ENCODE results near the gene KMT2B. TPM values are rescaled to one million over a fixed set of nuclear protein-coding genes. Genes with fewer than 3 reads are reported as not detected.

The KMT2B gene
- total and polyA plus RNA-seq, 2 experiments from 2014 or later: 15.8 to 49.8 TPM

GRCh38 chr19:35696835-35697234 is 21.0 kb upstream of the KMT2B start:
- H3K27me3 Mint-ChIP-seq (ENCODE audit: insufficient read depth, low read depth, poor library complexity): no peaks in the 10 kb centered on the region
- ATAC-seq: no peak

GRCh38 chr19:35702223-35703012 is 15.4 kb upstream of the KMT2B start:
- no peaks in the 10 kb centered on the region for H3F3A ChIP-seq (replicated peaks; ENCODE audit: low read depth)
- peaks cover 6% of the 10 kb centered on the region; the same call in 2 of the 3 replicates for H3K9me3 Mint-ChIP-seq
- H4K20me1 ChIP-seq (replicated peaks; ENCODE audit: insufficient read depth): no peaks in the 10 kb centered on the region
- H3K79me2 ChIP-seq (replicated peaks; ENCODE audit: insufficient read depth): no peaks in the 10 kb centered on the region
- H3K9me2 ChIP-seq (ENCODE audit: insufficient read depth): no peaks in the 10 kb centered on the region
- H3K27me3 ChIP-seq (ENCODE audit: insufficient read depth): peaks cover 24% of the 10 kb centered on the region
- H3K27me3 Mint-ChIP-seq (ENCODE audit: insufficient read depth, low read depth, poor library complexity): peaks cover 31% of the 10 kb centered on the region
- H3K27ac Mint-ChIP-seq: peak overlapping the region; percentile 93
- H3K36me3 ChIP-seq (ENCODE audit: insufficient read depth): no peaks in the 10 kb centered on the region
- peak overlapping the region; percentile 75 for H3K4me3 ChIP-seq
- ATAC-seq (peak; percentile 94), DNase-seq (ENCODE audit: low spot score) (peak; percentile 100)
- peaks cover 8% of the 10 kb centered on the region; the same call in 1 of the 2 replicates for H3K4me1 ChIP-seq (ENCODE audit: insufficient read depth)
- H3K4me2 ChIP-seq: peak overlapping the region; percentile 83
- H3K4me1 Mint-ChIP-seq: peaks cover 2% of the 10 kb centered on the region; the same call in 1 of the 3 replicates
- peak overlapping the region; percentile 96 for H2AFZ ChIP-seq
- no peak overlapping the region for H3K27ac ChIP-seq (ENCODE audit: low read depth)
- H3K4me3 Mint-ChIP-seq: peak overlapping the region; percentile 82
- no peaks in the 10 kb centered on the region for H3K36me3 Mint-ChIP-seq (ENCODE audit: low read depth)
- TF ChIP-seq ZNF114 (CRISPR knock-in tag; IDR thresholded peaks at IDR 0.05) (no peak), CREB1 (CRISPR knock-in tag; IDR thresholded peaks at IDR 0.05; ENCODE audit: low read depth) (peak; percentile 70), EZH2phosphoT487 (IDR thresholded peaks at IDR 0.05; ENCODE audit: unreplicated experiment) (no peak), JUNB (IDR thresholded peaks at IDR 0.05; ENCODE audit: unreplicated experiment) (no peak)
- TF ChIP-seq, protein P1, sequence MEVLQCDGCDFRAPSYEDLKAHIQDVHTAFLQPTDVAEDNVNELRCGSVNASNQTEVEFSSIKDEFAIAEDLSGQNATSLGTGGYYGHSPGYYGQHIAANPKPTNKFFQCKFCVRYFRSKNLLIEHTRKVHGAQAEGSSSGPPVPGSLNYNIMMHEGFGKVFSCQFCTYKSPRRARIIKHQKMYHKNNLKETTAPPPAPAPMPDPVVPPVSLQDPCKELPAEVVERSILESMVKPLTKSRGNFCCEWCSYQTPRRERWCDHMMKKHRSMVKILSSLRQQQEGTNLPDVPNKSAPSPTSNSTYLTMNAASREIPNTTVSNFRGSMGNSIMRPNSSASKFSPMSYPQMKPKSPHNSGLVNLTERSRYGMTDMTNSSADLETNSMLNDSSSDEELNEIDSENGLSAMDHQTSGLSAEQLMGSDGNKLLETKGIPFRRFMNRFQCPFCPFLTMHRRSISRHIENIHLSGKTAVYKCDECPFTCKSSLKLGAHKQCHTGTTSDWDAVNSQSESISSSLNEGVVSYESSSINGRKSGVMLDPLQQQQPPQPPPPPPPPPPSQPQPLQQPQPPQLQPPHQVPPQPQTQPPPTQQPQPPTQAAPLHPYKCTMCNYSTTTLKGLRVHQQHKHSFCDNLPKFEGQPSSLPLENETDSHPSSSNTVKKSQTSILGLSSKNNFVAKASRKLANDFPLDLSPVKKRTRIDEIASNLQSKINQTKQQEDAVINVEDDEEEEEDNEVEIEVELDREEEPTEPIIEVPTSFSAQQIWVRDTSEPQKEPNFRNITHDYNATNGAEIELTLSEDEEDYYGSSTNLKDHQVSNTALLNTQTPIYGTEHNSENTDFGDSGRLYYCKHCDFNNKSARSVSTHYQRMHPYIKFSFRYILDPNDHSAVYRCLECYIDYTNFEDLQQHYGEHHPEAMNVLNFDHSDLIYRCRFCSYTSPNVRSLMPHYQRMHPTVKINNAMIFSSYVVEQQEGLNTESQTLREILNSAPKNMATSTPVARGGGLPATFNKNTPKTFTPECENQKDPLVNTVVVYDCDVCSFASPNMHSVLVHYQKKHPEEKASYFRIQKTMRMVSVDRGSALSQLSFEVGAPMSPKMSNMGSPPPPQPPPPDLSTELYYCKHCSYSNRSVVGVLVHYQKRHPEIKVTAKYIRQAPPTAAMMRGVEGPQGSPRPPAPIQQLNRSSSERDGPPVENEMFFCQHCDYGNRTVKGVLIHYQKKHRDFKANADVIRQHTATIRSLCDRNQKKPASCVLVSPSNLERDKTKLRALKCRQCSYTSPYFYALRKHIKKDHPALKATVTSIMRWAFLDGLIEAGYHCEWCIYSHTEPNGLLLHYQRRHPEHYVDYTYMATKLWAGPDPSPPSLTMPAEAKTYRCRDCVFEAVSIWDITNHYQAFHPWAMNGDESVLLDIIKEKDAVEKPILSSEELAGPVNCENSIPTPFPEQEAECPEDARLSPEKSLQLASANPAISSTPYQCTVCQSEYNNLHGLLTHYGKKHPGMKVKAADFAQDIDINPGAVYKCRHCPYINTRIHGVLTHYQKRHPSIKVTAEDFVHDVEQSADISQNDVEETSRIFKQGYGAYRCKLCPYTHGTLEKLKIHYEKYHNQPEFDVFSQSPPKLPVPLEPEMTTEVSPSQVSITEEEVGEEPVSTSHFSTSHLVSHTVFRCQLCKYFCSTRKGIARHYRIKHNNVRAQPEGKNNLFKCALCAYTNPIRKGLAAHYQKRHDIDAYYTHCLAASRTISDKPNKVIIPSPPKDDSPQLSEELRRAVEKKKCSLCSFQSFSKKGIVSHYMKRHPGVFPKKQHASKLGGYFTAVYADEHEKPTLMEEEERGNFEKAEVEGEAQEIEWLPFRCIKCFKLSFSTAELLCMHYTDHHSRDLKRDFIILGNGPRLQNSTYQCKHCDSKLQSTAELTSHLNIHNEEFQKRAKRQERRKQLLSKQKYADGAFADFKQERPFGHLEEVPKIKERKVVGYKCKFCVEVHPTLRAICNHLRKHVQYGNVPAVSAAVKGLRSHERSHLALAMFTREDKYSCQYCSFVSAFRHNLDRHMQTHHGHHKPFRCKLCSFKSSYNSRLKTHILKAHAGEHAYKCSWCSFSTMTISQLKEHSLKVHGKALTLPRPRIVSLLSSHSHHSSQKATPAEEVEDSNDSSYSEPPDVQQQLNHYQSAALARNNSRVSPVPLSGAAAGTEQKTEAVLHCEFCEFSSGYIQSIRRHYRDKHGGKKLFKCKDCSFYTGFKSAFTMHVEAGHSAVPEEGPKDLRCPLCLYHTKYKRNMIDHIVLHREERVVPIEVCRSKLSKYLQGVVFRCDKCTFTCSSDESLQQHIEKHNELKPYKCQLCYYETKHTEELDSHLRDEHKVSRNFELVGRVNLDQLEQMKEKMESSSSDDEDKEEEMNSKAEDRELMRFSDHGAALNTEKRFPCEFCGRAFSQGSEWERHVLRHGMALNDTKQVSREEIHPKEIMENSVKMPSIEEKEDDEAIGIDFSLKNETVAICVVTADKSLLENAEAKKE (CRISPR knock-in tag; IDR thresholded peaks at IDR 0.05): no peak
- TF ChIP-seq, protein P2, sequence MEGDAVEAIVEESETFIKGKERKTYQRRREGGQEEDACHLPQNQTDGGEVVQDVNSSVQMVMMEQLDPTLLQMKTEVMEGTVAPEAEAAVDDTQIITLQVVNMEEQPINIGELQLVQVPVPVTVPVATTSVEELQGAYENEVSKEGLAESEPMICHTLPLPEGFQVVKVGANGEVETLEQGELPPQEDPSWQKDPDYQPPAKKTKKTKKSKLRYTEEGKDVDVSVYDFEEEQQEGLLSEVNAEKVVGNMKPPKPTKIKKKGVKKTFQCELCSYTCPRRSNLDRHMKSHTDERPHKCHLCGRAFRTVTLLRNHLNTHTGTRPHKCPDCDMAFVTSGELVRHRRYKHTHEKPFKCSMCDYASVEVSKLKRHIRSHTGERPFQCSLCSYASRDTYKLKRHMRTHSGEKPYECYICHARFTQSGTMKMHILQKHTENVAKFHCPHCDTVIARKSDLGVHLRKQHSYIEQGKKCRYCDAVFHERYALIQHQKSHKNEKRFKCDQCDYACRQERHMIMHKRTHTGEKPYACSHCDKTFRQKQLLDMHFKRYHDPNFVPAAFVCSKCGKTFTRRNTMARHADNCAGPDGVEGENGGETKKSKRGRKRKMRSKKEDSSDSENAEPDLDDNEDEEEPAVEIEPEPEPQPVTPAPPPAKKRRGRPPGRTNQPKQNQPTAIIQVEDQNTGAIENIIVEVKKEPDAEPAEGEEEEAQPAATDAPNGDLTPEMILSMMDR (conservative IDR thresholded peaks at IDR 0.05; ENCODE audit: low read depth in 2 of 2): no peak

More at GRCh38 chr19:35696835-35697234, 21.0 kb upstream of the KMT2B start:
- Histone ChIP-seq H3F3A (replicated peaks; ENCODE audit: low read depth) (0 out of 2 replicates have a peak, but pooled peaks cover 2% of the 10 kb centered on the region), H3K4me1 (ENCODE audit: insufficient read depth) (no peaks in the 10 kb centered on the region; the same call in 1 of the 2 replicates), H4K20me1 (replicated peaks; ENCODE audit: insufficient read depth) (no peaks in the 10 kb centered on the region), H3K9me2 (ENCODE audit: insufficient read depth) (no peaks in the 10 kb centered on the region), H3K36me3 (ENCODE audit: insufficient read depth) (no peaks in the 10 kb centered on the region), H3K4me2 (no peak overlapping the region), H3K79me2 (replicated peaks; ENCODE audit: insufficient read depth) (no peaks in the 10 kb centered on the region), H3K27ac (ENCODE audit: low read depth) (no peak overlapping the region), H2AFZ (no peak overlapping the region), H3K4me3 (no peak overlapping the region), H3K27me3 (ENCODE audit: insufficient read depth) (no peaks in the 10 kb centered on the region)
- H3K27ac Mint-ChIP-seq: no peak overlapping the region
- no peak for DNase-seq (ENCODE audit: low spot score)
- no peaks in the 10 kb centered on the region for H3K36me3 Mint-ChIP-seq (ENCODE audit: low read depth)
- H3K4me3 Mint-ChIP-seq: no peak overlapping the region
- TF ChIP-seq JUNB (IDR thresholded peaks at IDR 0.05; ENCODE audit: unreplicated experiment) (no peak), STAT1 (IDR thresholded peaks at IDR 0.05; ENCODE audit: unreplicated experiment) (no peak), EZH2 (IDR thresholded peaks at IDR 0.05; ENCODE audit: low read depth, unreplicated experiment) (no peak), ZNF114 (CRISPR knock-in tag; IDR thresholded peaks at IDR 0.05) (no peak), EZH2phosphoT487 (IDR thresholded peaks at IDR 0.05; ENCODE audit: unreplicated experiment) (no peak), ZNF331 (CRISPR knock-in tag; IDR thresholded peaks at IDR 0.05; ENCODE audit: low read depth) (no peak), NANOG (IDR thresholded peaks at IDR 0.05; ENCODE audit: borderline replicate concordance) (no peak)
- TF ChIP-seq, protein P2 (conservative IDR thresholded peaks at IDR 0.05; ENCODE audit: low read depth in 2 of 2): no peak
- peaks cover 3% of the 10 kb centered on the region; the same call in 2 of the 3 replicates for H3K4me1 Mint-ChIP-seq
- no peaks in the 10 kb centered on the region for H3K9me3 Mint-ChIP-seq
